DND-41 (cell line): ENCODE data around the gene ADAM30.

Source experiments
- ATAC-seq: fragments of 200-7000 bp; cut with Tn5 transposase; 3 replicates; pipeline ENCODE4 v1.9.1; 2021; ENCODE audit warnings: low read depth; ENCODE audit not compliant: insufficient read depth
- DNase-seq: peaks from one replicate; pipeline ENCODE4 v3.0.0-alpha.2; 2020
- H2AFZ ChIP-seq: 2 replicates; pipeline ENCODE4 v1.6.0; 2012; ENCODE audit warnings: low read depth, low read length
- H3K27ac ChIP-seq: 2 replicates; pipeline ENCODE4 v1.5.1; 2012; ENCODE audit warnings: low read length, inconsistent platforms
- H3K27me3 ChIP-seq: fragments of 200-600 bp; sonication (generic); 2 replicates; pipeline ENCODE4 v1.6.0; 2012; ENCODE audit warnings: low read length, mild to moderate bottlenecking, inconsistent platforms; ENCODE audit not compliant: insufficient read depth, poor library complexity
- H3K36me3 ChIP-seq: 2 replicates; pipeline ENCODE4 v1.5.1; 2012; ENCODE audit warnings: low read length, inconsistent platforms; ENCODE audit not compliant: insufficient read depth
- H3K4me1 ChIP-seq: 2 replicates; pipeline ENCODE4 v1.5.1; 2012; ENCODE audit warnings: mild to moderate bottlenecking, low read length; ENCODE audit not compliant: insufficient read depth
- H3K4me2 ChIP-seq: 2 replicates; pipeline ENCODE4 v1.6.0; 2012; ENCODE audit warnings: mild to moderate bottlenecking, moderate library complexity, low read length, inconsistent platforms; ENCODE audit not compliant: insufficient read depth
- H3K4me3 ChIP-seq, 2 experiments: fragments of 200-600 bp in 1 of 2; shearing (Covaris generic) in 1 of 2; 2 replicates each; pipeline ENCODE4 v1.5.1; 2012 to 2016; ENCODE audit warnings: inconsistent platforms in 2 of 2, low read length in 2 of 2, mild to moderate bottlenecking in 2 of 2, low read depth in 1 of 2, moderate library complexity in 1 of 2
- H3K79me2 ChIP-seq: 2 replicates; pipeline ENCODE4 v1.6.0; 2012; ENCODE audit warnings: low read length, inconsistent platforms; ENCODE audit not compliant: insufficient read depth
- H3K9ac ChIP-seq: 2 replicates; pipeline ENCODE4 v1.6.0; 2012; ENCODE audit warnings: low read depth, mild to moderate bottlenecking, inconsistent platforms, low read length, moderate library complexity
- H3K9me3 ChIP-seq: 2 replicates; pipeline ENCODE4 v1.5.1; 2012; ENCODE audit warnings: low read length, moderate library complexity, mild to moderate bottlenecking, inconsistent platforms; ENCODE audit not compliant: insufficient read depth, severe bottlenecking
- H4K20me1 ChIP-seq: 2 replicates; pipeline ENCODE4 v1.6.0; 2012; ENCODE audit warnings: low read length; ENCODE audit not compliant: insufficient read depth
- CTCF ChIP-seq: IDR thresholded peaks from 2 replicates; pipeline ENCODE4 v1.5.1; 2012; ENCODE audit warnings: borderline replicate concordance, low read length, moderate library complexity, mild to moderate bottlenecking; ENCODE audit not compliant: poor library complexity, severe bottlenecking; ENCODE audit errors: extremely low read depth
- EZH2 ChIP-seq: IDR thresholded peaks from 3 replicates; pipeline ENCODE4 v1.6.1; 2012; ENCODE audit warnings: borderline replicate concordance, low read depth, mild to moderate bottlenecking, moderate library complexity, low read length, inconsistent platforms; ENCODE audit not compliant: severe bottlenecking

The ADAM30 gene

GRCh38 chr1:119873135-119874015, 22.9 kb downstream of the ADAM30 start:
- Histone ChIP-seq H3K79me2 (no peaks in the 10 kb centered on the region), H4K20me1 (no peaks in the 10 kb centered on the region), H3K9me3 (no peaks in the 10 kb centered on the region), H3K4me3 (no peak overlapping the region), H3K4me1 (peaks cover 14% of the 10 kb centered on the region), H3K27ac (no peak overlapping the region), H3K36me3 (no peaks in the 10 kb centered on the region), H3K4me2 (no peak overlapping the region), H3K9ac (no peak overlapping the region), H2AFZ (no peak overlapping the region), H3K27me3 (no peaks in the 10 kb centered on the region)
- ATAC-seq (no peak), DNase-seq (no peak)
- TF ChIP-seq CTCF: no peak
- no peak for TF ChIP-seq EZH2

GRCh38 chr1:119871881-119872280, 24.4 kb downstream of the ADAM30 start:
- Histone ChIP-seq H3K4me3 (no peak overlapping the region), H2AFZ (peak overlapping the region; percentile 90; the same call in 1 of the 2 replicates), H3K27ac (no peak overlapping the region), H4K20me1 (no peaks in the 10 kb centered on the region), H3K36me3 (no peaks in the 10 kb centered on the region), H3K4me1 (peaks cover 9% of the 10 kb centered on the region), H3K4me2 (no peak overlapping the region), H3K9ac (no peak overlapping the region), H3K27me3 (no peaks in the 10 kb centered on the region), H3K79me2 (no peaks in the 10 kb centered on the region), H3K9me3 (no peaks in the 10 kb centered on the region)
- TF ChIP-seq EZH2: no peak
- no peak for TF ChIP-seq CTCF
- ATAC-seq: no peak
- no peak for DNase-seq

GRCh38 chr1:119870917-119871596, 25.3 kb downstream of the ADAM30 start:
- DNase-seq (peak; percentile 92), ATAC-seq (peak; percentile 97)
- Histone ChIP-seq H3K4me3 (peak overlapping the region in 1 of 2 experiments; percentile 50; a peak in 2 of 4 replicates), H3K4me1 (peaks cover 9% of the 10 kb centered on the region), H3K79me2 (no peaks in the 10 kb centered on the region), H3K9ac (peak overlapping the region; percentile 52), H2AFZ (peak overlapping the region; percentile 90), H3K27me3 (no peaks in the 10 kb centered on the region), H3K9me3 (no peaks in the 10 kb centered on the region), H3K36me3 (no peaks in the 10 kb centered on the region), H3K4me2 (peak overlapping the region; percentile 65), H3K27ac (peak overlapping the region; percentile 72), H4K20me1 (no peaks in the 10 kb centered on the region)
- TF ChIP-seq EZH2: no peak
- TF ChIP-seq CTCF: peak; percentile 99
